ENCODE data around the gene EHMT1.

DNA sequence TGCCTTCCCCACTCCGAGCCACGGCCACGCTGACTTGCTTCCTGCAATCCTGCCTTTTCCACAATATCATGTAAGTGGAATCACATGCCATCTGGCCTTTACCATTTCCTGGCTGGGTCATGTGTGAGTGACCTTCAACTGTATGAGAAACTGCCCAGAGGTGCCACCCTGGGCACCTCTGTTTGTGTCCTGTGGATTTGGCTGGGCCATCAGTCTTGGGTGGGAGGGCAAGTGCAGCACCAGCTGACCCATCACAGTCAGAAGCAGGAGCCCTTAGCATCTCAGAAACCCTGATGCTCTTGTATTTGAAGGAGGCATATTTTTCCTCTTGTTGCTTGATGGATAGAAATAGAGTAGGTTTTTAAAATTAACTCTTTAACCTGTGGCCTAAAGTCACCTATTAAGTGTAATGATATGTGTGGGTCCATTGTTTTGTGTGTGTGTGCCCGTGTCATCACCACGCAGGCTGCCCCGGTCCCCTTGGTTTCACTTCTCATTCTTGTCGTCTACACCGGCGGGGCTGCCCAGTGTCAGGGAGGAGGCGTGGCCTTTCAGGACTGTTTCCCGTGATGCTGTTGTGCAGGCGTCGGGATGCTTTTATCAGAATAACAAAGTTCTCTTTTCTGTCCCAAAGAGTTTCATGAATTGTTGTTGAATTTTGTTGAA is 206.7 kb downstream of the EHMT1 start:
- no peak for TF ChIP-seq POLR2AphosphoS5 (IDR thresholded peaks at IDR 0.05; ENCODE audit: low read depth, low read length)
- no peak for TF ChIP-seq TAF1 (IDR thresholded peaks at IDR 0.05; ENCODE audit: borderline replicate concordance, insufficient read depth, low read length)
